ENCODE data around the gene IMP4.
A peak's percentile ranks its signal among the peaks of the same experiment; 100 is the strongest.

Gene IMP4, protein sequence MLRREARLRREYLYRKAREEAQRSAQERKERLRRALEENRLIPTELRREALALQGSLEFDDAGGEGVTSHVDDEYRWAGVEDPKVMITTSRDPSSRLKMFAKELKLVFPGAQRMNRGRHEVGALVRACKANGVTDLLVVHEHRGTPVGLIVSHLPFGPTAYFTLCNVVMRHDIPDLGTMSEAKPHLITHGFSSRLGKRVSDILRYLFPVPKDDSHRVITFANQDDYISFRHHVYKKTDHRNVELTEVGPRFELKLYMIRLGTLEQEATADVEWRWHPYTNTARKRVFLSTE

GRCh38 chr2:130342533-130343275 is at the start of gene IMP4:
TSS of gene IMP4 (plus strand) at chr2:130342897. CDS start at chr2:130342933, 36 bp downstream.
- H4K20me1 ChIP-seq (ENCODE audit: insufficient read depth, low read length): no peaks in the 10 kb centered on the region
- H3K79me2 ChIP-seq (ENCODE audit: low read length): peaks cover 40% of the 10 kb centered on the region
- TF ChIP-seq EZH2 (optimal IDR thresholded peaks at IDR 0.05; ENCODE audit: low read depth, low read length): no peak
- TF ChIP-seq, protein P1, sequence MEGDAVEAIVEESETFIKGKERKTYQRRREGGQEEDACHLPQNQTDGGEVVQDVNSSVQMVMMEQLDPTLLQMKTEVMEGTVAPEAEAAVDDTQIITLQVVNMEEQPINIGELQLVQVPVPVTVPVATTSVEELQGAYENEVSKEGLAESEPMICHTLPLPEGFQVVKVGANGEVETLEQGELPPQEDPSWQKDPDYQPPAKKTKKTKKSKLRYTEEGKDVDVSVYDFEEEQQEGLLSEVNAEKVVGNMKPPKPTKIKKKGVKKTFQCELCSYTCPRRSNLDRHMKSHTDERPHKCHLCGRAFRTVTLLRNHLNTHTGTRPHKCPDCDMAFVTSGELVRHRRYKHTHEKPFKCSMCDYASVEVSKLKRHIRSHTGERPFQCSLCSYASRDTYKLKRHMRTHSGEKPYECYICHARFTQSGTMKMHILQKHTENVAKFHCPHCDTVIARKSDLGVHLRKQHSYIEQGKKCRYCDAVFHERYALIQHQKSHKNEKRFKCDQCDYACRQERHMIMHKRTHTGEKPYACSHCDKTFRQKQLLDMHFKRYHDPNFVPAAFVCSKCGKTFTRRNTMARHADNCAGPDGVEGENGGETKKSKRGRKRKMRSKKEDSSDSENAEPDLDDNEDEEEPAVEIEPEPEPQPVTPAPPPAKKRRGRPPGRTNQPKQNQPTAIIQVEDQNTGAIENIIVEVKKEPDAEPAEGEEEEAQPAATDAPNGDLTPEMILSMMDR (IDR thresholded peaks at IDR 0.05; ENCODE audit: low read length): peak; percentile 25
- TF ChIP-seq EZH2phosphoT487 (IDR thresholded peaks at IDR 0.05; ENCODE audit: low read length): no peak
- no peaks in the 10 kb centered on the region for H3K9me2 ChIP-seq (replicated peaks; ENCODE audit: insufficient read depth, low read length)
- peak within 1 kb of the TSS; percentile 70 for H3K9ac ChIP-seq (ENCODE audit: low read length)
- peaks cover 9% of the 10 kb centered on the region; the same call in 1 of the 2 replicates for H3F3A ChIP-seq (ENCODE audit: insufficient read depth, low read length)
- peaks cover 10% of the 10 kb centered on the region for H3K36me3 ChIP-seq (replicated peaks; ENCODE audit: insufficient read depth, low read length)
- peak within 1 kb of the TSS; percentile 74 for H3K4me2 ChIP-seq (ENCODE audit: low read depth, low read length)
- peak within 1 kb of the TSS; percentile 82 for H3K27ac ChIP-seq (ENCODE audit: low read length)
- H3K27me3 ChIP-seq (replicated peaks; ENCODE audit: insufficient read depth, low read length): no peaks in the 10 kb centered on the region
- peak within 1 kb of the TSS; percentile 84 for H3K4me3 ChIP-seq (ENCODE audit: low read length)
- H2AFZ ChIP-seq (ENCODE audit: low read length): peak within 1 kb of the TSS; percentile 83
- DNase-seq: peak; percentile 98
- no peaks in the 10 kb centered on the region for H3K9me3 ChIP-seq (replicated peaks; ENCODE audit: insufficient read depth, low read length)
- H3K4me1 ChIP-seq (ENCODE audit: low read length): no peaks in the 10 kb centered on the region

GRCh38 chr2:130300258-130300969 is 42.3 kb upstream of the IMP4 start:
- H3K9me2 ChIP-seq (replicated peaks; ENCODE audit: insufficient read depth, low read length): no peaks in the 10 kb centered on the region
- no peaks in the 10 kb centered on the region for H3K36me3 ChIP-seq (replicated peaks; ENCODE audit: insufficient read depth, low read length)
- DNase-seq: no peak
- no peaks in the 10 kb centered on the region for H3K79me2 ChIP-seq (ENCODE audit: low read length)
- H4K20me1 ChIP-seq (ENCODE audit: insufficient read depth, low read length): no peaks in the 10 kb centered on the region
- H3K9ac ChIP-seq (ENCODE audit: low read length): no peak overlapping the region
- H3K9me3 ChIP-seq (replicated peaks; ENCODE audit: insufficient read depth, low read length): no peaks in the 10 kb centered on the region
- no peak overlapping the region for H3K4me3 ChIP-seq (ENCODE audit: low read length)
- H3K27me3 ChIP-seq (replicated peaks; ENCODE audit: insufficient read depth, low read length): no peaks in the 10 kb centered on the region
- no peak overlapping the region for H3K27ac ChIP-seq (ENCODE audit: low read length)
- no peaks in the 10 kb centered on the region for H3K4me1 ChIP-seq (ENCODE audit: low read length)
- no peaks in the 10 kb centered on the region for H3F3A ChIP-seq (ENCODE audit: insufficient read depth, low read length)
- no peak overlapping the region for H3K4me2 ChIP-seq (ENCODE audit: low read depth, low read length)
- no peak overlapping the region for H2AFZ ChIP-seq (ENCODE audit: low read length)
- TF ChIP-seq, protein P1 (IDR thresholded peaks at IDR 0.05; ENCODE audit: low read length): no peak
- TF ChIP-seq EZH2phosphoT487 (IDR thresholded peaks at IDR 0.05; ENCODE audit: low read length): no peak
- no peak for TF ChIP-seq EZH2 (optimal IDR thresholded peaks at IDR 0.05; ENCODE audit: low read depth, low read length)

- no peak overlapping the region for H2AFZ ChIP-seq (ENCODE audit: low read length)
- H3K4me2 ChIP-seq (ENCODE audit: low read depth, low read length): no peak overlapping the region
- no peak for DNase-seq
- H3K27me3 ChIP-seq (replicated peaks; ENCODE audit: insufficient read depth, low read length): no peaks in the 10 kb centered on the region
- H3F3A ChIP-seq (ENCODE audit: insufficient read depth, low read length): no peaks in the 10 kb centered on the region
- H3K4me3 ChIP-seq (ENCODE audit: low read length): no peak overlapping the region
- no peaks in the 10 kb centered on the region for H3K9me2 ChIP-seq (replicated peaks; ENCODE audit: insufficient read depth, low read length)
- no peaks in the 10 kb centered on the region for H3K36me3 ChIP-seq (replicated peaks; ENCODE audit: insufficient read depth, low read length)
- no peak overlapping the region for H3K27ac ChIP-seq (ENCODE audit: low read length)
- H3K9ac ChIP-seq (ENCODE audit: low read length): no peak overlapping the region
- TF ChIP-seq EZH2phosphoT487 (IDR thresholded peaks at IDR 0.05; ENCODE audit: low read length) (no peak), EZH2 (optimal IDR thresholded peaks at IDR 0.05; ENCODE audit: low read depth, low read length) (no peak)
- TF ChIP-seq, protein P1 (IDR thresholded peaks at IDR 0.05; ENCODE audit: low read length): no peak
- no peaks in the 10 kb centered on the region for H4K20me1 ChIP-seq (ENCODE audit: insufficient read depth, low read length)
- H3K79me2 ChIP-seq (ENCODE audit: low read length): no peaks in the 10 kb centered on the region
- H3K9me3 ChIP-seq (replicated peaks; ENCODE audit: insufficient read depth, low read length): no peaks in the 10 kb centered on the region
- H3K4me1 ChIP-seq (ENCODE audit: low read length): no peaks in the 10 kb centered on the region
Observed at GRCh38 chr2:130300970-130301348, 41.7 kb upstream of the IMP4 start.
